ENCODE results near the gene CPB2.

The CPB2 gene

DNA sequence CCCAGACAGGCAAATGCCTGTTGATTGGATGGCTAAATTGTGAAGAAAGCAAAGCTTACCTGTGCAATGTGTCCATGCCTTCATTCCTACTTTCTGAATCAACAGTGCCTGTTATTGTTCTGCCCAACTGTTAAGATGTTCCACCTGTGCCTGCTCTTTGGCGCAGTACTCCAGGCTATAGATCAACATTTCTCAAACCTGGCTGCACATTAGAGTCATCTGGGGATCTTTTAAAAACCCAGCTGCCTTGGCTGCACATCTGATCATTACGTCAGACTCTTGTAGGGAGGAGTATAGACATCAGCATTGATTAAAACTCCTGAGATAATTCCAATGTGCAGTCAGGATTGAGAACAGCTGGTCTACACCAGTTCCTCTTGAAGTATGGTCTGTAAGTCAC is 16.2 kb upstream of the CPB2 start:
- TF ChIP-seq ZNF274 (IDR thresholded peaks at IDR 0.05; ENCODE audit: low read depth, low read length), result no peak
- no peak overlapping the region for H3K4me3 ChIP-seq (ENCODE audit: low read length)

DNA sequence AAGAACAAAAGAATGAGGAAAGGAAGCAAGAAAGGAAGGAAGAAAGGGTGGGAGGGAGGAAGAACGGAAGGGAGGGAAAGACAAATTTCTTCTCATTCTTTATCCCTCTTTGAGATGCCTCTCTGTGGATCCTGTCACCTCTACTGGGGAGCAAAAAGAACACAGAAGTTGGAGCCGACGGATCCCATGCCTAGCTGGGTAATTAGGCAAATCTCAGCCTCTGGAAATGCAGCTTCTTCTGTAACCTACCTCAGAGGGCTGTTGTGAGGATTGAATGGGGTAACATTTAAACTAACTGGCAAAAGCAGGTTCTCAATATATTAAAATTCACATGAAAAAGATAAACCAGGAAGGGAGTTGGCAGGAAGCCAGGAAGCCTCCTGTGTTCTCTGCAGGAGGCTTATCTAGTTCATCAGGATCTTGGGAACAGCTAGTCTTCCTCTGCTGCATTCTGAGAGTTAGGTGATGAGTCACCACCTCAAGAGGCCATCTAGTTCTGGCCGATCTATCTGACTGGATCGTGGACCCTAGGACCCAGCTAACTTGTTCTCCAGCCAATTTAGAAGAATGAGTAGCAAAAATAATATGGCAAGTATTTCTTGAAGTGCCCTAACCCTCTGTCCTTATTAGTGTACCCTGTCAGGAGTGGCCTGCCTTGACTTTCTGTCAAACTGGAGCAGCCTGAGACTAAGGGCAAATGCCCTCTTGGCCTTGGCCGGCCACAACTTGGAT is 15.2 kb upstream of the CPB2 start:
- no peak for TF ChIP-seq ZNF274 (IDR thresholded peaks at IDR 0.05; ENCODE audit: low read depth, low read length)
- no peak overlapping the region for H3K4me3 ChIP-seq (ENCODE audit: low read length)

DNA sequence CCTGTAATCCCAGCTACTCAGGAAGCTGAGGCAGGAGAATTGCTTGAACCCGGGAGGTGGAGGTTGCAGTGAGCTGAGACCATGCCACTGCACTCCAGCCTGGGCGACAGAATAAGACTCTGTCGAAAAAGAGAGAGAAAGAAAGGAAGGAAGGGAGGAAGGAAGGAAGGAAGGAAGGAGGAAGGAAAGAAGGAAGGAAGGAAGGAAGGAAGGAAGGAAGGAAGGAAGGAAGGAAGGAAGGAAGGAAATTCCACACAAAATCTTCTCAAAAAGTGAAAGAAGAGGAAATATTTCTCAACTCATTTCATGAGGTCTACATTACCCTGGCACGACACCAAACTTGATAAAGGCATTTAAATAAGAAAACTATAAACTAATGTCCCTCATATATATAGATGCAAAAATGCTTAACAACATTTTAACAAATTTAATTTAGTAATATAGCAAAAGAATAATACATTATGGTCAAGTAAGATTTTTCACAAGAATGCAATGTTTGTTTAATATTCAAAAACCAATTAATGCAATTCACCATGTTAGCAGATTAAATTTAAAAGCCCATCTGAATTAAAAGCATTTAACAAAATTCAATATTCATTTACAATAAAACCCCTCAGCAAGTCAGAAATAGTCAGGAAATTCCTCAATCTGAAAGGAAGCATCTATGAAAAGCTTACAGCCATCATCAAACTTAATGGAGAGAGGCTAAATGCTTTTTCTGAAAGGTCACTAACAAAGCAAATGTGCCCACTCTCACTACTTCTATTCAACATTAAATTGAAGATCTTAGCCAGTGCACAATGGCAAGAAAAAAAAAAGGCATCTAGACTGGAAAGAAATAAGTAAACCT is 12.0 kb upstream of the CPB2 start:
- H3K4me3 ChIP-seq (ENCODE audit: low read length), result no peak overlapping the region
- no peak for TF ChIP-seq ZNF274 (IDR thresholded peaks at IDR 0.05; ENCODE audit: low read depth, low read length)

DNA sequence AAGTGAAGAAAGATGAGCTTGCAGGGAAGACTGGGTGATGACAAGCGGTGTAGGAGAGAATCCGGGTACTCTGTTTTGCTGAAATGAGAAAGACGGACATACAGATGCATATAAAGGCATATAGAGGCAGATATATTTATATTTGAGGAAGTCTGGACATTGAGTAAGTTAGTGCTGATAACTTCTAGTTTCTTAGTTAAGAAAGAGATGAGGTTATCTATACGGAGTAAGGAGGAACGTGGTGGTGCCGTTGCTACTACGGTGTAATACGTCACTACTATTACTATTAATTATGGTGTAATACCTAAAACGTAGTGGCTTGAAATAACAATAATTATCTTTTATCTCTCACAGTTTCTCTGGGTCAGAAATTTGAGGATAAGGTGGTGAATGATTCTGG is 9.8 kb upstream of the CPB2 start:
- TF ChIP-seq ZNF274 (IDR thresholded peaks at IDR 0.05; ENCODE audit: low read depth, low read length), result no peak
- no peak overlapping the region for H3K4me3 ChIP-seq (ENCODE audit: low read length)

DNA sequence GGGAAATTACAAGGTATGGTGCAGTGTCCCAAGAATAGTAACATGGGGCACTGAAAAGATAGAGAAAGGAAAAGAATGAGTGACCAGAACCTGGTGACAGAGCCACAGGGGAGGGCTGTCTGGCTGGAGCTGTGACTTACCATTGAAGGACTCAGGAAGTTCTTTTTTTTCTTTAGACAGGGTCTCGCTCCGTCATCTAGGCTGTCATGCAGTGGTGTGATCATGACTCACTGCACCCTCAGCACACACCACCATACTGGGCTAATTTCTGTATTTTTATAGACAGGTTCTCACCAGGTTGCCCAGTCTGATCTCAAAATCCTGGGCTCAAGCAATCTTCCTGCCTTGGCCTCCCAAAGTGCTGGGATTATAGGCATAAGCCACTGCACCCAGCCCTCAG is 8.8 kb upstream of the CPB2 start:
- H3K4me3 ChIP-seq (ENCODE audit: low read length), result no peak overlapping the region
- TF ChIP-seq ZNF274 (IDR thresholded peaks at IDR 0.05; ENCODE audit: low read depth, low read length), result no peak

DNA sequence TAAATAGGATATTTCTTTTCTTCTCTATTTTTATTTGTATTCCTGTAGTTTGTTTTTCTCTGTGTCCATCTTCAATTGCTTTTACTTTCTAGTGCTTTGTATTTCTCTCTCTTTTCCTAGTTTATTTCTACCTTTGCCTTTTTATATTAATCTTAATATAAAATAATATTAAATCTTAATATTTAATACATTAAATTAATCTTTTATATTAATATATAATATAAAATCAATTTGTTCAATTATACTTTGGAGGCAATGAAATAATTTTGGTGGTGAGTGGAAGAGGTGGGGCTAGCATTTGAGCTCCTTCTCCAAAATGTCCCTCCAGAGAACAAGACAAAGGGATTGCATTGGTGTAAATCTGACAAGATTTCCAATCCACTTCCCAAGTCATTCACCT is 6.3 kb upstream of the CPB2 start:
- TF ChIP-seq ZNF274 (IDR thresholded peaks at IDR 0.05; ENCODE audit: low read depth, low read length), result no peak
- H3K4me3 ChIP-seq (ENCODE audit: low read length), result no peak overlapping the region

DNA sequence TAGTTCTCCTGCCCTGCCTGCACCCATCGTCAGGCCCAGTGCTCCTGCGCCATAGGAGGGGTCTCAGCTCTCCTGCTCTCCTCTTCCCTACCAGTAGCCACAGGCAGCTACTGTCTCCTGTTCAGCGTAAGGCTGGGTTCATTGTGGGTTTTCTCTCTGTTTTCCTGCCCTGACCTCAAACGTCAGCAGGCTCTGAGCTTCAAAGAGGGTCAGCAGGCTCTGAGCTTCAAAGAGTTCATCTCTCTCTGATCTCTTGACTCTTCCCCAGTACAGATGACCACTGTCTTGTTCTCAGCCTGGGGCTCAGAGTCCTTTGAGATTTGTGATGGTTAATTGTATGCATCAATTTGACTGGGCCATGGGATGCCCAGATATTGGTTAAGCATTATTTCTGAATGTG is 4.6 kb upstream of the CPB2 start:
- no peak for TF ChIP-seq ZNF274 (IDR thresholded peaks at IDR 0.05; ENCODE audit: low read depth, low read length)
- no peak overlapping the region for H3K4me3 ChIP-seq (ENCODE audit: low read length)

DNA sequence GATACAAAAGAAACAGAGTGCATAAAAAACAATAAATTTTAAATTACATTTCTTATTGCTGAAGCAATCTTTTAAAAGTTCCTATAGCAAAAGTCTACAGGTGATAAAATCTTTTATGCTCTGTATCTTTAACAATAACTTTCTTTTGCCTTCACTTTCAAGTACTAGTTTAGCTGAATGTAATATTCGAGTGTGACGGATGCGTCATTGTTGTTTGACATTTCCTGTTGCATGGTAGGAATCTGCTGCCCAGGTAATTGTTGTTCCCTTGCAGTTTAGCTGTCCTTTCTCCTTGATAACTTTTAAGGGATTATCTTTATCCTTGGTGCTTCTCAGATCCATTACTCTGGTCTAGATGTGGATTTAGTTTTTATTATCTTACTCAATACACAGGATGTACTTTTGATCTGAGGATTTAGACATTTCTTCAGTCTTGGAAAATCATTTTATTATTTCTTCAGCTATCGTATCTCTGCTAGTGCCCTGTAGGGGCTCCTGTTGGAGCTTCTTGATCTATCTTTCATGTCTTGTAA is 2.1 kb upstream of the CPB2 start:
- TF ChIP-seq ZNF274 (IDR thresholded peaks at IDR 0.05; ENCODE audit: low read depth, low read length), result no peak
- no peak overlapping the region for H3K4me3 ChIP-seq (ENCODE audit: low read length)

DNA sequence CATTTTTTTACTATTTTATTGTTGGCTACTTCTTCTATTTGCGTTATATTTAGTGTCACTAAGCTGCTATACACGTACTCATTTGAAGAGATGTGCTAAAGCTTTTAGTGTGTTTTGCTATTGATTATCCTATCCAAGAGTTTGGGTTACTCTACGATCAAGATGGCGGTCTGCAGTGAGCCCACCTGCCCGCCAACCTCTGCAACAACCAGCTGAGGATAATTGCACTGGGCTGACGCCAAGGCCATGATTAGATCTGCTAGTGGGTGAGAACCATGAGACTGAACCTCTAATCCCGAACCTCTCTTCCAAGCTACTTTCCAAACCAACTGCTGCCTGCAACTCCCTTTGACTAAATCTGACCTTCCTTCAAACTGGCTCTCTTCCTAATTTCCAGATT is 1.8 kb downstream of the CPB2 start:
- no peak overlapping the region for H3K4me3 ChIP-seq (ENCODE audit: low read length)
- no peak for TF ChIP-seq ZNF274 (IDR thresholded peaks at IDR 0.05; ENCODE audit: low read depth, low read length)

DNA sequence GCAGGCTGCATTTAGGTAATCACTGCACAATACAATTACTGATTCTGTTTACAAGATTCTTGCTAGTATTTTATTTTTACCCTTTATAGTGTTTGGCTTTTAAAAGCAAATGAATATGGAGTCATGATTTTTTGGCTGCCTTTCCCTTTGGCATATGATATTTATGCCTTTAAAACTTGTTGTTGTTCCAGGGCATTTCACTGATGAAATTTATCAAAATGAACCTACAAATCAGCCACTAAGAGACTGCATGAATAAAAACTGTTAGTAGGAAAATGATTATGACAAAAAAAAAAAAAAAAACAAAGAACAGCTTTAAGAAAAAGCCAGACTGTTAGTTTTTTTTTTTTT is 2.6 kb downstream of the CPB2 start:
- no peak for TF ChIP-seq ZNF274 (IDR thresholded peaks at IDR 0.05; ENCODE audit: low read depth, low read length)
- H3K4me3 ChIP-seq (ENCODE audit: low read length), result no peak overlapping the region

DNA sequence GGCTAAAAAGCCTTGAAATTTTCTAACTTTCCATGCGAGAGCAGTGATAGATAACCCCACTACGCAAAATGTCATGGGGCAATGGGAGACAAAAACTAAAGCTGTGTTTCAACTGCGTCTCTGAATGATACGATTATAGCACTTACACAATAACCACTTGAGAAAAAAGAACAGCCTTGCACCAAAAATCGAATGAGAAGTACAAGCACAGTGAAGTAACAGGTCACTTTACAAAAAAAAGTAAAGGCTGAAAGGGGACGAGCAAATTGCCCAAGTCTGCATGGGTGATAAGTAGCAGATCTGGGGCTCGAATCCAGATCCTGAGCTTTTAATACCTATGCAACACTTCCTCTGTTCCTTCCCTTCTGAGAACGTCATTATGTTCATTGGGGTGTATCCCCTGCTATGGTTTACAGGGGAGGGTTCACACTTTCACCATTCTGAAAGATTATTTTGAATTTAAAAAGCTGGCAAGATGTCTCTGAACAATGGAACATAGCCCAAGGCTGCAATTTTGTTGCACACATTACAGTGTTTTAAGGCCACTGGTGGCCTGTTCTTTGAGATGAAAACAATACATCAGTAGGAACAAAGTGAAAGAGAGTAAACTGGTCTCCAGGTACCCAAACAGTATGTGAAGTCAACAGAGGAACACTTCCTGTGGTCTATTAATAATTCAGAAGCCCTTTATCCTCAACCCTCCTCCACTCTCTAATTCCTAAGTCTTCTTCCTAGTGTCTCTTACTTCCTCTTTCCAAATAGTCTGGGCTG is 3.2 kb downstream of the CPB2 start:
- TF ChIP-seq ZNF274 (IDR thresholded peaks at IDR 0.05; ENCODE audit: low read depth, low read length), result no peak
- no peak overlapping the region for H3K4me3 ChIP-seq (ENCODE audit: low read length)

DNA sequence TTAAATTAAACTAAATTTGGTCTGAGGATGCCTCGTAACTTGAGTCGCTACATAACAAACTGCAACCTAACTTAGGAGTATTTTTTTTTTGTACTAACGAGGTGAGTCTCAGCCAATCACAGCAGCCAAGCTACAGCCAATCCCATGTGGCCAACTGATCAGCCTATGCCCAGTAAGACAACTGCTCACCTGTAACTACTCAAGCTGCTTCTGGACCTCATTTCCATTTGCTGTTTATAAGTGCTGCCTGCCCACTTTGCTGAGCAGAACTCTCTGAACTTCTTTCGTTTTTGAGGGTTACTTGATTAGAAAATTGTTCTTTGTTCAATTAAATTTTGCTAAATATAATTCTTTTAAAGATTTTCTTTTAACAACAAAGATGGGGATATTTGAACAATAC is 3.8 kb downstream of the CPB2 start:
- no peak overlapping the region for H3K4me3 ChIP-seq (ENCODE audit: low read length)
- no peak for TF ChIP-seq ZNF274 (IDR thresholded peaks at IDR 0.05; ENCODE audit: low read depth, low read length)

DNA sequence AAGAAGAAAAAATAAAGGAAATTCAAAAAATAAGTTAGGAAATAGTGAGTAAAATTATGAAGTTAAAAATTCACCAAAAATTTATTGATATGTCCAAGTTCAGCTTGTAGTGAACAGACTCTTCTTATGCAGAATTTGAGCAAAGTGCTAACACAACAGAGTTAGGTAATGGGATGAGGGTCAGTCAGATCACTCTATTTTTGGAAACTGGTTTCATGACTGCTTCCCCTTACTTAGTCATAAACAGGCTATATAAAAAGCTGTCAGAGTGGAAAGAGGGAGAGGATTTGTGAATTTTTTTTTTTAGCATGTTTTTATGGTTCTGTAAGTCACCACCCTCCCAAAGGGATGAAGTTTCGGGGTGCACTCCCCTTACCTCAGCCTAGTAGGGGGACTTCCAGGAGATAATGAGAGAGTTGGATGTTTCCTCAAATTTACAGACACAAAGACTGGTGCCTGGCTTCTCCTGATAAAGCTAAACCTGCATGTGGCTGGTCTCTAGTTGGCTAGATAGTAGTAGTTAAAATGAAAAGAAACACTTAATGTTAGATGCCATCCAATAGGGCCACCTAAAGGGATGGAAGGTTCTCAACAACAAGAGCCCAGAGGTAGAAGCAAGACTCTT is 4.5 kb downstream of the CPB2 start:
- no peak overlapping the region for H3K4me3 ChIP-seq (ENCODE audit: low read length)
- TF ChIP-seq ZNF274 (IDR thresholded peaks at IDR 0.05; ENCODE audit: low read depth, low read length), result no peak

DNA sequence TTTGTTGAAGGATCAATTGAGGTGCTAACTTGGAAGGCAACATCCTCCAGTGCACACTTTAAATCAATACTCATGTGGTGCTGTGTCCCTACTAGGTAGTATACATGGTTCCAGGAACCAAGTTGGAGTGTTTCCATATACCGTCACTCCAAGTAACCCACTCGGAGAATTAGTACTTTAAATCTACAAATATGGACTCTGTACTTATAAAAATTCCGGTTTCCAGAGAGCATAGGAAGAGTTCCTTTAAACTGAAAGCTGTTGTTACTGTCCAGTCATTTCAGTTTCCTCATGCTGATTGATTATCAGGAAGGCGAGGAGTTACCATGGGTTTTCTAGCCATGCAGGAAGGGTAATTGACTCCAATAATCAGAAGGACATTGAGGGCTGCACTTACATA is 7.2 kb downstream of the CPB2 start:
- no peak overlapping the region for H3K4me3 ChIP-seq (ENCODE audit: low read length)
- no peak for TF ChIP-seq ZNF274 (IDR thresholded peaks at IDR 0.05; ENCODE audit: low read depth, low read length)

All from GM08714 (cell line).